Transverse colon (tissue), 4 donors: ENCODE data around the gene MRPS11.

ENCODE experiments used
- EP300 ChIP-seq: sonication (generic); formaldehyde crosslinking; IDR thresholded peaks from one replicate; pipeline ENCODE4 v1.6.1; 2017; ENCODE audit warnings: antibody characterized with exemption, low read depth
- POLR2A ChIP-seq: fragments of 450-650 bp; IDR thresholded peaks from one replicate; pipeline ENCODE4 v1.6.1; 2016; ENCODE audit warnings: antibody characterized with exemption, mild to moderate bottlenecking, moderate library complexity
- POLR2AphosphoS5 ChIP-seq, 3 donors: sonication (generic); formaldehyde crosslinking; IDR thresholded peaks; one replicate each; pipeline ENCODE4 v1.6.1; 2016; ENCODE audit warnings: antibody characterized with exemption in 3 of 3
- TF ChIP-seq, protein P1 (sequence below), 5 experiments: fragments of 200-600 bp in 3 of 5; fragments of 450-650 bp in 2 of 5; sonication (generic) in 3 of 5; IDR thresholded peaks; 1 replicate in 2 of 5; 2 replicates in 3 of 5; pipeline ENCODE4 v1.5.1; 2016 to 2017; ENCODE audit warnings: antibody characterized with exemption in 5 of 5, inconsistent platforms in 3 of 5, mild to moderate bottlenecking in 2 of 5, moderate library complexity in 1 of 5

GRCh38 chr15:88467935-88468528, 524 bp downstream of the MRPS11 start:
- TF ChIP-seq, protein P1, sequence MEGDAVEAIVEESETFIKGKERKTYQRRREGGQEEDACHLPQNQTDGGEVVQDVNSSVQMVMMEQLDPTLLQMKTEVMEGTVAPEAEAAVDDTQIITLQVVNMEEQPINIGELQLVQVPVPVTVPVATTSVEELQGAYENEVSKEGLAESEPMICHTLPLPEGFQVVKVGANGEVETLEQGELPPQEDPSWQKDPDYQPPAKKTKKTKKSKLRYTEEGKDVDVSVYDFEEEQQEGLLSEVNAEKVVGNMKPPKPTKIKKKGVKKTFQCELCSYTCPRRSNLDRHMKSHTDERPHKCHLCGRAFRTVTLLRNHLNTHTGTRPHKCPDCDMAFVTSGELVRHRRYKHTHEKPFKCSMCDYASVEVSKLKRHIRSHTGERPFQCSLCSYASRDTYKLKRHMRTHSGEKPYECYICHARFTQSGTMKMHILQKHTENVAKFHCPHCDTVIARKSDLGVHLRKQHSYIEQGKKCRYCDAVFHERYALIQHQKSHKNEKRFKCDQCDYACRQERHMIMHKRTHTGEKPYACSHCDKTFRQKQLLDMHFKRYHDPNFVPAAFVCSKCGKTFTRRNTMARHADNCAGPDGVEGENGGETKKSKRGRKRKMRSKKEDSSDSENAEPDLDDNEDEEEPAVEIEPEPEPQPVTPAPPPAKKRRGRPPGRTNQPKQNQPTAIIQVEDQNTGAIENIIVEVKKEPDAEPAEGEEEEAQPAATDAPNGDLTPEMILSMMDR (IDR thresholded peaks at IDR 0.05) = no peak
- TF ChIP-seq POLR2A (no peak), EP300 (no peak), POLR2AphosphoS5 (IDR thresholded peaks at IDR 0.05) (no peak)
